HepG2 (cell line): ENCODE data around the gene CA14. TPM values are rescaled to one million over a fixed set of nuclear protein-coding genes. Genes with fewer than 3 reads are reported as not detected.

Experiments
- DMAP1 ChIP-seq: IDR thresholded peaks from 2 replicates; pipeline ENCODE4 v1.6.1; 2016
- E2F1 ChIP-seq: sonication (generic); formaldehyde crosslinking; IDR thresholded peaks from 2 replicates; pipeline ENCODE4 v1.5.0; 2020; ENCODE audit warnings: missing genetic modification reagents
- FOXK2 ChIP-seq: fragments of 450-650 bp; IDR thresholded peaks from 2 replicates; pipeline ENCODE4 v1.6.1; 2016
- GRHL1 ChIP-seq: sonication (generic); formaldehyde crosslinking; conservative IDR thresholded peaks from 2 replicates; pipeline ENCODE4 v1.8.0; 2022; ENCODE audit warnings: missing genetic modification reagents
- MAX ChIP-seq: IDR thresholded peaks from 2 replicates; pipeline ENCODE4 v1.6.1; 2012; ENCODE audit warnings: inconsistent platforms
- MEIS1 ChIP-seq: sonication (generic); formaldehyde crosslinking; IDR thresholded peaks from 2 replicates; pipeline ENCODE4 v1.9.0; 2021; ENCODE audit warnings: mild to moderate bottlenecking, missing genetic modification reagents, moderate library complexity, borderline replicate concordance
- SP4 ChIP-seq: sonication (generic); formaldehyde crosslinking; IDR thresholded peaks from 2 replicates; pipeline ENCODE4 v1.8.1; 2023; ENCODE audit warnings: mild to moderate bottlenecking, missing genetic modification reagents
- ZBTB8A ChIP-seq: sonication (generic); formaldehyde crosslinking; IDR thresholded peaks from 2 replicates; pipeline ENCODE4 v1.4.0; 2020; ENCODE audit warnings: mild to moderate bottlenecking, low read depth, missing genetic modification reagents, borderline replicate concordance
- ZFP82 ChIP-seq: sonication (generic); formaldehyde crosslinking; IDR thresholded peaks from 2 replicates; pipeline ENCODE4 v1.5.1; 2020; ENCODE audit warnings: mild to moderate bottlenecking, missing genetic modification reagents, borderline replicate concordance
- ZFX ChIP-seq: sonication (generic); formaldehyde crosslinking; IDR thresholded peaks from 2 replicates; pipeline ENCODE4 v1.4.0; 2020; ENCODE audit warnings: mild to moderate bottlenecking, low read depth, missing genetic modification reagents, moderate library complexity
- ZNF143 ChIP-seq: sonication (generic); formaldehyde crosslinking; IDR thresholded peaks from 2 replicates; pipeline ENCODE4 v1.4.0; 2020; ENCODE audit warnings: missing genetic modification reagents
- ZNF234 ChIP-seq: sonication (generic); formaldehyde crosslinking; conservative IDR thresholded peaks from 2 replicates; pipeline ENCODE4 v1.5.1; 2020; ENCODE audit warnings: mild to moderate bottlenecking, missing genetic modification reagents
- ZNF256 ChIP-seq: sonication (generic); formaldehyde crosslinking; conservative IDR thresholded peaks from 2 replicates; pipeline ENCODE4 v1.4.0; 2020; ENCODE audit warnings: missing genetic modification reagents
- ZNF281 ChIP-seq: sonication (generic); formaldehyde crosslinking; IDR thresholded peaks from 2 replicates; pipeline ENCODE4 v1.4.0; 2020; ENCODE audit warnings: missing genetic modification reagents, borderline replicate concordance
- ZNF552 ChIP-seq: sonication (generic); formaldehyde crosslinking; IDR thresholded peaks from 2 replicates; pipeline ENCODE4 v1.9.0; 2022; ENCODE audit warnings: missing genetic modification reagents, mild to moderate bottlenecking, borderline replicate concordance
- ZNF574 ChIP-seq: sonication (generic); formaldehyde crosslinking; IDR thresholded peaks from 2 replicates; pipeline ENCODE4 v1.4.0; 2020; ENCODE audit warnings: missing genetic modification reagents
- ZNF607 ChIP-seq: sonication (generic); formaldehyde crosslinking; IDR thresholded peaks from 2 replicates; pipeline ENCODE4 v1.5.1; 2020; ENCODE audit warnings: missing genetic modification reagents, mild to moderate bottlenecking, borderline replicate concordance
- ZSCAN29 ChIP-seq: sonication (generic); formaldehyde crosslinking; conservative IDR thresholded peaks from 2 replicates; pipeline ENCODE4 v1.4.0; 2020; ENCODE audit warnings: mild to moderate bottlenecking, missing genetic modification reagents
- polyA plus RNA-seq, 8 experiments: library from polyadenylated mRNA; depleted of rRNA in 3 of 8; stranded (reverse) in 7 of 8; unstranded in 1 of 8; fragments of >200 nt; fragmentation: Illumina TruSeq in 4 of 8; extraction: Trizol in 4 of 8; gene quantifications; 2 replicates each; pipeline versions ENCODE4 v1.2.1 to v1.2.3, GENCODE V29; 2011 to 2016; ENCODE audit warnings: low read depth in 4 of 8, missing spikeins in 1 of 8, mixed read lengths in 1 of 8; ENCODE audit not compliant: insufficient read depth in 1 of 8
- total RNA-seq, 5 experiments: library from RNA; depleted of rRNA; stranded (reverse); fragments of >200 nt; fragmentation: Illumina TruSeq; extraction: Trizol; gene quantifications; 2 replicates each; pipeline ENCODE4 v1.2.3, GENCODE V29; 2016; ENCODE audit warnings: low read depth in 1 of 5

The CA14 gene
- total and polyA plus RNA-seq, 2 of the 13 experiments (the other 11 are each of a cell fraction or from before 2014, with no cell fraction given): 2.4 to 8.5 TPM

GRCh38 chr1:150235852-150236613, 21.5 kb upstream of the CA14 start, which contains the start of gene ANP32E (continued):
- no peak for TF ChIP-seq ZSCAN29 (CRISPR knock-in tag)
- peak; percentile 97 for TF ChIP-seq E2F1 (CRISPR knock-in tag)
- 0 out of 2 replicates have a peak, but pooled peaks have one; percentile 65 for TF ChIP-seq ZBTB8A
- TF ChIP-seq ZNF574 (CRISPR knock-in tag): peak; percentile 76
- TF ChIP-seq ZFP82: no peak
- peak; percentile 90 for TF ChIP-seq SP4 (CRISPR knock-in tag)
- 0 out of 2 replicates have a peak, but pooled peaks have one; percentile 56 for TF ChIP-seq MEIS1
- peak; percentile 45; the same call in 1 of the 2 replicates for TF ChIP-seq ZNF256 (CRISPR knock-in tag)
- TF ChIP-seq ZNF143: no peak
- TF ChIP-seq GRHL1 (CRISPR knock-in tag): no peak
- peak; percentile 13; the same call in 1 of the 2 replicates for TF ChIP-seq ZNF281 (CRISPR knock-in tag)
- 0 out of 2 replicates have a peak, but pooled peaks have one; percentile 29 for TF ChIP-seq ZNF234 (CRISPR knock-in tag)
- peak; percentile 62 for TF ChIP-seq MAX
- peak; percentile 69; the same call in 1 of the 2 replicates for TF ChIP-seq ZNF607
- peak; percentile 86; the same call in 1 of the 2 replicates for TF ChIP-seq ZNF552 (CRISPR knock-in tag)
- peak; percentile 63; the same call in 1 of the 2 replicates for TF ChIP-seq FOXK2
- peak; percentile 77; the same call in 1 of the 2 replicates for TF ChIP-seq DMAP1 (CRISPR knock-in tag)
- TF ChIP-seq ZFX (CRISPR knock-in tag): peak; percentile 73
